Caco-2 (cell line): ENCODE data around the gene PRDM5. TPM values are rescaled to one million over a fixed set of nuclear protein-coding genes. Genes with fewer than 3 reads are reported as not detected.

Experiments used
- BruUV-seq: library from RNA; stranded (reverse); fragments of 400-500 nt; replicated peaks from 2 replicates; lab custom pipeline; 2021; lab: Mats Ljungman, UMichigan
- CTCF ChIA-PET: fragments of 300-600 bp; sonication (Branson Sonifier 250); formaldehyde crosslinking; loops from one replicate; lab custom pipeline; 2022; ENCODE audit warnings: antibody characterized with exemption; lab: Charles Lee
- POLR2A ChIA-PET: fragments of 300-600 bp; sonication (Branson Sonifier 250); formaldehyde crosslinking; loops from one replicate; lab custom pipeline; 2022; ENCODE audit warnings: antibody characterized with exemption; lab: Charles Lee
- DNase-seq, 2 experiments: peaks; one replicate each; pipeline versions ENCODE4 v3.0.0 to v3.0.0-alpha.2; 2020 to 2022
- H3K27me3 ChIP-seq: replicated peaks from 2 replicates; pipeline ENCODE4 v1.6.0; 2011; ENCODE audit warnings: low read length; ENCODE audit not compliant: control insufficient read depth, insufficient read depth
- H3K36me3 ChIP-seq: 2 replicates; pipeline ENCODE4 v1.5.1; 2011; ENCODE audit warnings: low read length; ENCODE audit not compliant: control insufficient read depth, insufficient read depth
- H3K4me1 ChIP-seq: fragments of 250-450 bp; sonication (Bioruptor Pico); 2 replicates; pipeline ENCODE4 v1.5.1; 2020; ENCODE audit warnings: mild to moderate bottlenecking
- H3K4me3 ChIP-seq: 2 replicates; pipeline ENCODE4 v1.5.1; 2011; ENCODE audit warnings: low read depth, mild to moderate bottlenecking, control low read depth, low read length
- H3K9me3 ChIP-seq: fragments of 250-450 bp; sonication (Bioruptor Pico); 2 replicates; pipeline ENCODE4 v1.5.1; 2020; ENCODE audit warnings: mild to moderate bottlenecking, moderate library complexity
- H3K27ac Mint-ChIP-seq: one replicate; pipeline ENCODE4 v1.8.0; 2022; ENCODE audit warnings: mixed read lengths; ENCODE audit not compliant: unreplicated experiment
- H3K27me3 Mint-ChIP-seq: one replicate; pipeline ENCODE4 v1.8.0; 2022; ENCODE audit warnings: mixed read lengths; ENCODE audit not compliant: insufficient read depth, unreplicated experiment
- H3K36me3 Mint-ChIP-seq: one replicate; pipeline ENCODE4 v1.8.0; 2022; ENCODE audit warnings: mild to moderate bottlenecking, mixed read lengths; ENCODE audit not compliant: insufficient read depth, unreplicated experiment
- H3K4me1 Mint-ChIP-seq: one replicate; pipeline ENCODE4 v1.8.0; 2022; ENCODE audit warnings: low read depth, mixed read lengths; ENCODE audit not compliant: unreplicated experiment
- H3K4me3 Mint-ChIP-seq: one replicate; pipeline ENCODE4 v1.8.0; 2022; ENCODE audit warnings: mild to moderate bottlenecking, moderate library complexity, mixed read lengths; ENCODE audit not compliant: unreplicated experiment
- H3K9me3 Mint-ChIP-seq: one replicate; pipeline ENCODE4 v1.8.0; 2022; ENCODE audit warnings: mixed read lengths; ENCODE audit not compliant: unreplicated experiment
- intact Hi-C: fragments of 100-400 bp; cut with micrococcal nuclease; formaldehyde crosslinking; loops from one replicate; pipeline ENCODE4 v1.10.0; 2022; ENCODE audit not compliant: unreplicated experiment
- total RNA-seq: library from RNA; stranded (reverse); gene quantifications from 2 replicates; pipeline ENCODE4 v1.2.3, GENCODE V29; 2022
- TF ChIP-seq, protein P1 (sequence below), 2 experiments: fragments of 200-600 bp in 1 of 2; IDR thresholded peaks; 1 replicate in 1 of 2; 2 replicates in 1 of 2; pipeline versions ENCODE4 v1.5.1 to v1.8.0; 2011 to 2022; ENCODE audit warnings: antibody characterized with exemption in 1 of 2, control low read depth in 1 of 2, inconsistent platforms in 1 of 2, low read depth in 1 of 2, low read length in 1 of 2, mild to moderate bottlenecking in 1 of 2, moderate library complexity in 1 of 2; ENCODE audit not compliant: insufficient read depth in 1 of 2, severe bottlenecking in 1 of 2, unreplicated experiment in 1 of 2

Gene PRDM5
- total RNA-seq, 1 experiment from 2014 or later: 14.3 TPM

GRCh38 chr4:120915336-120915735 lies 7.2 kb downstream of the PRDM5 start:
- Mint-ChIP-seq H3K9me3 (no peaks in the 10 kb centered on the region), H3K4me1 (peaks cover 8% of the 10 kb centered on the region), H3K36me3 (no peaks in the 10 kb centered on the region), H3K4me3 (no peak overlapping the region), H3K27ac (no peak overlapping the region), H3K27me3 (no peaks in the 10 kb centered on the region)
- no peaks in the 10 kb centered on the region for H3K36me3 ChIP-seq
- no peak overlapping the region for H3K4me3 ChIP-seq
- H3K4me1 ChIP-seq: peaks cover 3% of the 10 kb centered on the region; the same call in 1 of the 2 replicates
- TF ChIP-seq, protein P1, sequence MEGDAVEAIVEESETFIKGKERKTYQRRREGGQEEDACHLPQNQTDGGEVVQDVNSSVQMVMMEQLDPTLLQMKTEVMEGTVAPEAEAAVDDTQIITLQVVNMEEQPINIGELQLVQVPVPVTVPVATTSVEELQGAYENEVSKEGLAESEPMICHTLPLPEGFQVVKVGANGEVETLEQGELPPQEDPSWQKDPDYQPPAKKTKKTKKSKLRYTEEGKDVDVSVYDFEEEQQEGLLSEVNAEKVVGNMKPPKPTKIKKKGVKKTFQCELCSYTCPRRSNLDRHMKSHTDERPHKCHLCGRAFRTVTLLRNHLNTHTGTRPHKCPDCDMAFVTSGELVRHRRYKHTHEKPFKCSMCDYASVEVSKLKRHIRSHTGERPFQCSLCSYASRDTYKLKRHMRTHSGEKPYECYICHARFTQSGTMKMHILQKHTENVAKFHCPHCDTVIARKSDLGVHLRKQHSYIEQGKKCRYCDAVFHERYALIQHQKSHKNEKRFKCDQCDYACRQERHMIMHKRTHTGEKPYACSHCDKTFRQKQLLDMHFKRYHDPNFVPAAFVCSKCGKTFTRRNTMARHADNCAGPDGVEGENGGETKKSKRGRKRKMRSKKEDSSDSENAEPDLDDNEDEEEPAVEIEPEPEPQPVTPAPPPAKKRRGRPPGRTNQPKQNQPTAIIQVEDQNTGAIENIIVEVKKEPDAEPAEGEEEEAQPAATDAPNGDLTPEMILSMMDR (IDR thresholded peaks at IDR 0.05; ENCODE audit: insufficient read depth in 1 of 2, low read depth in 1 of 2, low read length in 1 of 2, severe bottlenecking in 1 of 2, unreplicated experiment in 1 of 2): no peak
- no peak for DNase-seq
- no peaks in the 10 kb centered on the region for H3K27me3 ChIP-seq
- POLR2A ChIA-PET: no interaction called here
- BruUV-seq: no TSS peak
- intact Hi-C loops: no loop called here
- CTCF ChIA-PET: no interaction called here
- H3K9me3 ChIP-seq: no peaks in the 10 kb centered on the region

DNA sequence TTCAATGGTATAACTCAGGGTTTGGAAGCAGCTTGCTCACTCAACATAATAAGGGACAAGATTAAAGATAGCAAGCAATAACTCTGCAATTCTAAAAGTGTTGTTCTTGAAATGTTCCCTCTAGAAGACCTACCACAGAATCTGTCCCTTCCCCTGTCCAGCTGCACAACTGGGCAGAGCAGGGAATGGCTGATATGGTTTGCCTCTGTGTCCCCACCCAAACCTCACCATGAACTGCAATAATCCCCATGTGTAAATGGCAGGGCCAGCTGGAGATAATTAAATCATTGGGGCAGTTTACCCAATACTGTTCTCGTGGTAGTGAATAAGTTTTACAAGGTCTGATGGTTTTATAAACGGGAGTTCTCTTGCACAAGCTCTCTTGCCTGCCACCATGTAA lies 19.1 kb downstream of the PRDM5 start:
- no TSS peak for BruUV-seq
- POLR2A ChIA-PET: no interaction called here
- H3K4me3 Mint-ChIP-seq: no peak overlapping the region
- no peaks in the 10 kb centered on the region for H3K27me3 ChIP-seq
- H3K9me3 ChIP-seq: no peaks in the 10 kb centered on the region
- DNase-seq: no peak
- no peaks in the 10 kb centered on the region for H3K4me1 Mint-ChIP-seq
- TF ChIP-seq, protein P1 (IDR thresholded peaks at IDR 0.05; ENCODE audit: insufficient read depth in 1 of 2, low read depth in 1 of 2, low read length in 1 of 2, severe bottlenecking in 1 of 2, unreplicated experiment in 1 of 2): no peak
- no peaks in the 10 kb centered on the region for H3K9me3 Mint-ChIP-seq
- no peaks in the 10 kb centered on the region for H3K36me3 ChIP-seq
- no peaks in the 10 kb centered on the region for H3K4me1 ChIP-seq
- no peak overlapping the region for H3K27ac Mint-ChIP-seq
- H3K4me3 ChIP-seq: no peak overlapping the region
- H3K36me3 Mint-ChIP-seq: peaks cover 7% of the 10 kb centered on the region
- H3K27me3 Mint-ChIP-seq: no peaks in the 10 kb centered on the region
- CTCF ChIA-PET: no interaction called here
- intact Hi-C loops: no loop called here

GRCh38 chr4:120902925-120903324 lies 19.6 kb downstream of the PRDM5 start:
- H3K27ac Mint-ChIP-seq: no peak overlapping the region
- no TSS peak for BruUV-seq

More at GRCh38 chr4:120902925-120903324, 19.6 kb downstream of the PRDM5 start:
- H3K4me3 Mint-ChIP-seq: no peak overlapping the region
- H3K4me1 ChIP-seq: no peaks in the 10 kb centered on the region
- TF ChIP-seq, protein P1 (IDR thresholded peaks at IDR 0.05; ENCODE audit: insufficient read depth in 1 of 2, low read depth in 1 of 2, low read length in 1 of 2, severe bottlenecking in 1 of 2, unreplicated experiment in 1 of 2): no peak
- no peaks in the 10 kb centered on the region for H3K36me3 ChIP-seq
- H3K9me3 Mint-ChIP-seq: no peaks in the 10 kb centered on the region
- H3K27me3 ChIP-seq: no peaks in the 10 kb centered on the region
- no peaks in the 10 kb centered on the region for H3K9me3 ChIP-seq
- DNase-seq: no peak
- H3K27me3 Mint-ChIP-seq: no peaks in the 10 kb centered on the region
- ChIA-PET CTCF (no interaction called here), POLR2A (no interaction called here)
- intact Hi-C loops: no loop called here
- peaks cover 7% of the 10 kb centered on the region for H3K36me3 Mint-ChIP-seq
- no peaks in the 10 kb centered on the region for H3K4me1 Mint-ChIP-seq
- no peak overlapping the region for H3K4me3 ChIP-seq
